ENCODE measurements around the gene MARCHF7.
"Not testable (repeated sequence)": the region's sequence is repeated elsewhere in the genome, so short reads cannot be mapped to it uniquely, and the experiment has no call there.

Gene MARCHF7

GRCh38 chr2:159712143-159712928 is at the start of gene MARCHF7:
Gene MARCHF7, plus strand, starts transcription at chr2:159712506. Its CDS starts 16,517 bp downstream, at chr2:159729023.
- DNase-seq, result peak; percentile 96

GRCh38 chr2:159667423-159667822 is 44.9 kb upstream of the MARCHF7 start:
- DNase-seq, result not testable (repeated sequence)

- no peak for DNase-seq
Measured at GRCh38 chr2:159671047-159671446, 41.3 kb upstream of the MARCHF7 start.

- DNase-seq, result no peak
Measured at GRCh38 chr2:159677654-159678053, 34.7 kb upstream of the MARCHF7 start.

- no peak for DNase-seq
Measured at GRCh38 chr2:159680692-159681091, 31.6 kb upstream of the MARCHF7 start.

- DNase-seq, result no peak
Measured at GRCh38 chr2:159683817-159684216, 28.5 kb upstream of the MARCHF7 start.

GRCh38 chr2:159684796-159685195 is 27.5 kb upstream of the MARCHF7 start:
- DNase-seq, result no peak

- DNase-seq, result no peak
Measured at GRCh38 chr2:159694500-159695040, 17.7 kb upstream of the MARCHF7 start.

GRCh38 chr2:159695795-159696448 is 16.4 kb upstream of the MARCHF7 start:
- no peak for DNase-seq

GRCh38 chr2:159703491-159703890 is 8.8 kb upstream of the MARCHF7 start:
- DNase-seq, result no peak

GRCh38 chr2:159706385-159706980 is 5.8 kb upstream of the MARCHF7 start:
- no peak for DNase-seq

- no peak for DNase-seq
Measured at GRCh38 chr2:159708066-159708760, 4.1 kb upstream of the MARCHF7 start.

GRCh38 chr2:159710601-159711180 is 1.6 kb upstream of the MARCHF7 start:
- DNase-seq, result no peak

GRCh38 chr2:159711562-159712142 is 654 bp upstream of the MARCHF7 start:
- DNase-seq, result no peak

GRCh38 chr2:159712929-159713420 is 669 bp downstream of the MARCHF7 start:
- DNase-seq, result no peak

GRCh38 chr2:159713631-159714246 is 1.4 kb downstream of the MARCHF7 start:
- no peak for DNase-seq

GRCh38 chr2:159714247-159714930 is 2.1 kb downstream of the MARCHF7 start:
- DNase-seq, result no peak

- DNase-seq, result no peak
Measured at GRCh38 chr2:159715451-159715850, 3.1 kb downstream of the MARCHF7 start.

GRCh38 chr2:159716409-159716808 is 4.1 kb downstream of the MARCHF7 start:
- not testable (repeated sequence) for DNase-seq

- no peak for DNase-seq
Measured at GRCh38 chr2:159716857-159717256, 4.6 kb downstream of the MARCHF7 start.

- DNase-seq, result no peak
Measured at GRCh38 chr2:159720676-159721075, 8.4 kb downstream of the MARCHF7 start.

All from activated effector memory CD4-positive, alpha-beta T cell treated with Interleukin-2 at 50 U/mL for 16 hours (primary cell).